Upper lobe of left lung (tissue), 4 donors: ENCODE measurements around the gene SMPD3.

Experiments
- POLR2A ChIP-seq, 4 donors: fragments of 450-650 bp; IDR thresholded peaks; one replicate each; pipeline ENCODE4 v1.5.1; 2016 to 2017; ENCODE audit warnings: antibody characterized with exemption in 4 of 4, mild to moderate bottlenecking in 2 of 4
- TF ChIP-seq, protein P1 (sequence below), 6 experiments: fragments of 450-650 bp in 4 of 6; fragments of 200-600 bp in 2 of 6; sonication (generic) in 2 of 6; IDR thresholded peaks; one replicate each; pipeline ENCODE4 v1.5.1; 2016 to 2019; ENCODE audit warnings: antibody characterized with exemption in 6 of 6

DNA sequence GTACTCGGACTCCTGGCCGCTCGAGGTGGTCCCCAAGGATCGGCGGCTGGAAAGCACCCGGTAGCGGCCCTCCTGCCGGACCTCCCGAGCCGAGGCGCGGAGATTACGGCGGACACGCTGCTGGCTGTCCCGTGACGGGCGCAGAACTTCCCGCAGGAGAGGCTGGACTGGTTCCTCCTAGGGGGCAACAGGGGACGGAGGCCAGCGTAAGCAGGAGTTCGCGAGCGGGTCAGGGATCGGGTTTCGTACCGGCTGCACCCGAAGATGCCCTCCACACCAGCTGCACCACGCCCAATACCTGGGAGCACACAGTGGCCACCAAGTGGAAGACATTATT is 137.9 kb downstream of the SMPD3 start:
- TF ChIP-seq, protein P1, sequence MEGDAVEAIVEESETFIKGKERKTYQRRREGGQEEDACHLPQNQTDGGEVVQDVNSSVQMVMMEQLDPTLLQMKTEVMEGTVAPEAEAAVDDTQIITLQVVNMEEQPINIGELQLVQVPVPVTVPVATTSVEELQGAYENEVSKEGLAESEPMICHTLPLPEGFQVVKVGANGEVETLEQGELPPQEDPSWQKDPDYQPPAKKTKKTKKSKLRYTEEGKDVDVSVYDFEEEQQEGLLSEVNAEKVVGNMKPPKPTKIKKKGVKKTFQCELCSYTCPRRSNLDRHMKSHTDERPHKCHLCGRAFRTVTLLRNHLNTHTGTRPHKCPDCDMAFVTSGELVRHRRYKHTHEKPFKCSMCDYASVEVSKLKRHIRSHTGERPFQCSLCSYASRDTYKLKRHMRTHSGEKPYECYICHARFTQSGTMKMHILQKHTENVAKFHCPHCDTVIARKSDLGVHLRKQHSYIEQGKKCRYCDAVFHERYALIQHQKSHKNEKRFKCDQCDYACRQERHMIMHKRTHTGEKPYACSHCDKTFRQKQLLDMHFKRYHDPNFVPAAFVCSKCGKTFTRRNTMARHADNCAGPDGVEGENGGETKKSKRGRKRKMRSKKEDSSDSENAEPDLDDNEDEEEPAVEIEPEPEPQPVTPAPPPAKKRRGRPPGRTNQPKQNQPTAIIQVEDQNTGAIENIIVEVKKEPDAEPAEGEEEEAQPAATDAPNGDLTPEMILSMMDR (IDR thresholded peaks at IDR 0.05): no peak
- TF ChIP-seq POLR2A (IDR thresholded peaks at IDR 0.05): no peak
